ENCODE results near the gene ABCA7.

The ABCA7 gene

GRCh38 chr19:1004803-1005664, 34.9 kb upstream of the ABCA7 start:
- DNase-seq: no peak

- no peak for DNase-seq
Observed at GRCh38 chr19:1006711-1007398, 33.1 kb upstream of the ABCA7 start.

- no peak for DNase-seq
Observed at GRCh38 chr19:1007399-1008251, 32.3 kb upstream of the ABCA7 start.

GRCh38 chr19:1008268-1009040, 31.5 kb upstream of the ABCA7 start:
- no peak for DNase-seq

- DNase-seq: no peak
Observed at GRCh38 chr19:1009041-1009980, 30.6 kb upstream of the ABCA7 start.

- DNase-seq: no peak
Observed at GRCh38 chr19:1009981-1010538, 29.8 kb upstream of the ABCA7 start.

GRCh38 chr19:1010586-1011510, 29.1 kb upstream of the ABCA7 start:
- DNase-seq: no peak

- no peak for DNase-seq
Observed at GRCh38 chr19:1011831-1012333, 28.0 kb upstream of the ABCA7 start.

- DNase-seq: no peak
Observed at GRCh38 chr19:1012334-1012733, 27.6 kb upstream of the ABCA7 start.

GRCh38 chr19:1013218-1013617, 26.7 kb upstream of the ABCA7 start:
- DNase-seq: no peak

- DNase-seq: no peak
Observed at GRCh38 chr19:1014161-1015060, 25.5 kb upstream of the ABCA7 start.

- DNase-seq: no peak
Observed at GRCh38 chr19:1015061-1015781, 24.7 kb upstream of the ABCA7 start.

- DNase-seq: no peak
Observed at GRCh38 chr19:1015782-1016646, 23.9 kb upstream of the ABCA7 start.

- DNase-seq: peak in 2 of 4 experiments; percentile 16 to 31
Observed at GRCh38 chr19:1016647-1017114, 23.2 kb upstream of the ABCA7 start.

- DNase-seq: peak in 3 of 4 experiments; percentile 23 to 53 (median 34)
Observed at GRCh38 chr19:1017115-1017905, 22.6 kb upstream of the ABCA7 start.

Measured in suppressor macrophage (primary cell).